Measurements from ENCODE around the gene SLC35E1. TPM values are rescaled to one million over a fixed set of nuclear protein-coding genes. Genes with fewer than 3 reads are reported as not detected.
A peak's percentile ranks its signal among the peaks of the same experiment; 100 is the strongest.

The SLC35E1 gene
- total and polyA plus RNA-seq, 2 of the 13 experiments (the other 11 are each of a cell fraction or from before 2014, with no cell fraction given): 21.2 to 46.5 TPM

GRCh38 chr19:16536130-16536529 lies 36.1 kb downstream of the SLC35E1 start (continued):
- no peak for TF ChIP-seq HNF4G (IDR thresholded peaks at IDR 0.05; ENCODE audit: borderline replicate concordance, low read depth, low read length)
- no peak for TF ChIP-seq HNF4G (CRISPR knock-in tag; IDR thresholded peaks at IDR 0.05; ENCODE audit: borderline replicate concordance, low read depth)
- no peak for TF ChIP-seq SALL1 (CRISPR knock-in tag; IDR thresholded peaks at IDR 0.05)
- TF ChIP-seq ZNF775 (CRISPR knock-in tag; IDR thresholded peaks at IDR 0.05; ENCODE audit: borderline replicate concordance): no peak
- no peak for TF ChIP-seq HINFP (CRISPR knock-in tag; IDR thresholded peaks at IDR 0.05; ENCODE audit: low read depth)
- no peak for TF ChIP-seq RBM39 (IDR thresholded peaks at IDR 0.05; ENCODE audit: low read depth, low read length, poor library complexity, severe bottlenecking)
- no peak for TF ChIP-seq ZNF335 (CRISPR knock-in tag; IDR thresholded peaks at IDR 0.05)

GRCh38 chr19:16535381-16535780 lies 36.8 kb downstream of the SLC35E1 start:
- no peaks in the 10 kb centered on the region for H3K9me3 ChIP-seq (ENCODE audit: low read length)
- TF ChIP-seq RBFOX2 (IDR thresholded peaks at IDR 0.05; ENCODE audit: low read depth, low read length) (peak; percentile 53), AKAP8 (CRISPR knock-in tag; IDR thresholded peaks at IDR 0.05) (no peak)
- ATAC-seq (no peak; the same call in 2 of the 3 replicates), FAIRE-seq (no peak), DNase-seq (ENCODE audit: low spot score) (no peak)
- H4K20me1 ChIP-seq (ENCODE audit: insufficient read depth, low read length): peaks cover 20% of the 10 kb centered on the region
- BruUV-seq (replicated peaks): no TSS peak
- CTCF ChIA-PET (ENCODE audit: low intra/inter-chr PET ratio, low total read pairs): no interaction called here
- POLR2A ChIA-PET: no interaction called here
- in situ Hi-C loops (cut with HindIII; ENCODE audit: extremely low pct_ligation_motif_present, low pct_unique_long_range_greater_than_20kb) (no loop called here), intact Hi-C loops (cut with micrococcal nuclease; ENCODE audit: unreplicated experiment) (no loop called here)
- peaks cover 47 to 87% of the 10 kb centered on the region in 2 experiments for H3K36me3 ChIP-seq (replicated peaks in 1 of 2; ENCODE audit: control insufficient read depth in 1 of 2, insufficient read depth in 2 of 2, low read length in 2 of 2)
- no peak overlapping the region for H3K4me3 ChIP-seq (replicated peaks in 1 of 3; ENCODE audit: insufficient read depth in 1 of 3, low read depth in 2 of 3, low read length in 3 of 3)
- H3K9ac ChIP-seq (ENCODE audit: insufficient read depth, low read depth, low read length): no peak overlapping the region
- H3K4me1 ChIP-seq (ENCODE audit: insufficient read depth, low read length): peaks cover 11% of the 10 kb centered on the region
- peaks cover 38% of the 10 kb centered on the region for H3K79me2 ChIP-seq (ENCODE audit: insufficient read depth, low read length)
- H3K27ac ChIP-seq (ENCODE audit: extremely low read length, insufficient read depth, low read length): no peak overlapping the region
- H3K4me2 ChIP-seq (ENCODE audit: low read depth, low read length): no peak overlapping the region
- no peaks in the 10 kb centered on the region for H3K27me3 ChIP-seq (ENCODE audit: control insufficient read depth in 1 of 2, insufficient read depth in 2 of 2, low read length in 2 of 2)
- no peak overlapping the region for H2AFZ ChIP-seq (ENCODE audit: low read length)
- over 99% methylated on average over 17 of the region's 18 CpGs for WGBS (ENCODE audit: low lambda C conversion rate)

Measured in HepG2 (cell line).